Measurements from ENCODE around the gene BBS1. TPM values are rescaled to one million over a fixed set of nuclear protein-coding genes. Genes with fewer than 3 reads are reported as not detected.

Gene BBS1
- polyA plus RNA-seq, 3 donors, result 1.3 to 8.5 (median 3.5) TPM

GRCh38 chr11:66493130-66493529 is 17.3 kb upstream of the BBS1 start:
- Histone ChIP-seq H3K4me3 (replicated peaks in 1 of 3; ENCODE audit: low read depth in 2 of 3, low read length in 3 of 3) (no peak overlapping the region), H3K9me3 (replicated peaks in 1 of 2; ENCODE audit: control insufficient read depth in 1 of 2, insufficient read depth in 1 of 2, low read length in 2 of 2) (no peaks in the 10 kb centered on the region), H3K9ac (ENCODE audit: insufficient read depth, low read length, poor library complexity, severe bottlenecking) (no peak overlapping the region), H3K27me3 (ENCODE audit: control insufficient read depth in 2 of 2, insufficient read depth in 2 of 2, low read length in 2 of 2) (no peaks in the 10 kb centered on the region), H3K4me1 (ENCODE audit: control insufficient read depth in 1 of 2, insufficient read depth in 2 of 2, low read length in 2 of 2) (no peaks in the 10 kb centered on the region), H3K79me2 (ENCODE audit: insufficient read depth, low read length) (no peaks in the 10 kb centered on the region), H3K36me3 (replicated peaks in 1 of 2; ENCODE audit: control insufficient read depth in 1 of 2, insufficient read depth in 2 of 2, low read length in 2 of 2) (peaks cover 55 to 94% of the 10 kb centered on the region in 2 donors), H3K27ac (ENCODE audit: low read depth in 1 of 2, low read length in 2 of 2) (no peak overlapping the region), H4K20me1 (ENCODE audit: insufficient read depth, low read length) (no peaks in the 10 kb centered on the region), H2AFZ (ENCODE audit: insufficient read depth, low read depth, low read length, poor library complexity, severe bottlenecking) (no peak overlapping the region), H3K4me2 (replicated peaks; ENCODE audit: extremely low read depth, low read length, poor library complexity, severe bottlenecking) (no peak overlapping the region)
- no peak for DNase-seq
- Mint-ChIP-seq H3K9me3 (no peaks in the 10 kb centered on the region), H3K4me1 (no peaks in the 10 kb centered on the region), H3K27ac (no peak overlapping the region), H3K36me3 (peaks cover 55 to 84% of the 10 kb centered on the region in 2 donors), H3K4me3 (no peak overlapping the region), H3K27me3 (ENCODE audit: low read depth in 3 of 3) (peaks cover 0 to 5% (median 0%) of the 10 kb centered on the region in 3 donors)
- intact Hi-C loops (cut with micrococcal nuclease), result no loop called here
- WGBS (ENCODE audit: insufficient coverage), result 98% methylated on average over 9 of the region's 10 CpGs
- no peak for TF ChIP-seq CTCF (IDR thresholded peaks at IDR 0.05)

- H3K9ac ChIP-seq (ENCODE audit: insufficient read depth, low read length, poor library complexity, severe bottlenecking), result no peak overlapping the region
- H3K4me3 ChIP-seq (replicated peaks in 1 of 3; ENCODE audit: low read depth in 2 of 3, low read length in 3 of 3), result no peak overlapping the region
- Mint-ChIP-seq H3K4me1 (no peaks in the 10 kb centered on the region), H3K27me3 (ENCODE audit: low read depth in 3 of 3) (peaks cover 0 to 5% (median 0%) of the 10 kb centered on the region in 3 donors), H3K36me3 (peaks cover 51 to 84% of the 10 kb centered on the region in 2 donors), H3K4me3 (no peak overlapping the region), H3K27ac (no peak overlapping the region), H3K9me3 (no peaks in the 10 kb centered on the region)
- DNase-seq, result no peak
- no peak overlapping the region for H3K27ac ChIP-seq (ENCODE audit: low read depth in 1 of 2, low read length in 2 of 2)
- intact Hi-C loops (cut with micrococcal nuclease), result no loop called here
- H4K20me1 ChIP-seq (ENCODE audit: insufficient read depth, low read length), result no peaks in the 10 kb centered on the region
- no peaks in the 10 kb centered on the region for H3K79me2 ChIP-seq (ENCODE audit: insufficient read depth, low read length)
- no peak for TF ChIP-seq CTCF (IDR thresholded peaks at IDR 0.05)
- H3K9me3 ChIP-seq (replicated peaks in 1 of 2; ENCODE audit: control insufficient read depth in 1 of 2, insufficient read depth in 1 of 2, low read length in 2 of 2), result no peaks in the 10 kb centered on the region
- H3K4me2 ChIP-seq (replicated peaks; ENCODE audit: extremely low read depth, low read length, poor library complexity, severe bottlenecking), result no peak overlapping the region
- WGBS (ENCODE audit: insufficient coverage), result 100% methylated on average over 6 of the region's 7 CpGs
- no peaks in the 10 kb centered on the region for H3K4me1 ChIP-seq (ENCODE audit: control insufficient read depth in 1 of 2, insufficient read depth in 2 of 2, low read length in 2 of 2)
- peaks cover 55 to 91% of the 10 kb centered on the region in 2 donors for H3K36me3 ChIP-seq (replicated peaks in 1 of 2; ENCODE audit: control insufficient read depth in 1 of 2, insufficient read depth in 2 of 2, low read length in 2 of 2)
- no peaks in the 10 kb centered on the region for H3K27me3 ChIP-seq (ENCODE audit: control insufficient read depth in 2 of 2, insufficient read depth in 2 of 2, low read length in 2 of 2)
- H2AFZ ChIP-seq (ENCODE audit: insufficient read depth, low read depth, low read length, poor library complexity, severe bottlenecking), result no peak overlapping the region
These were observed 16.0 kb upstream of the BBS1 start for GRCh38 chr11:66494458-66494857.
